Activated T-cell treated with anti-CD3 and anti-CD28 coated beads, Interleukin-2, amount 50 U/mL, for 4 hours (primary cell): ENCODE data around the gene POLR2H. TPM values are rescaled to one million over a fixed set of nuclear protein-coding genes. Genes with fewer than 3 reads are reported as not detected.
A peak's percentile ranks its signal among the peaks of the same experiment; 100 is the strongest.

Experiments used
- ATAC-seq, 2 donors: fragments of 200-7000 bp; cut with Tn5 transposase; one replicate each; pipeline ENCODE4 v1.10.0; 2021
- DNase-seq: peaks from one replicate; pipeline ENCODE4 v3.0.0-alpha.2; 2020
- H3K27me3 Mint-ChIP-seq: one replicate; pipeline ENCODE4 v1.8.0; 2021; ENCODE audit warnings: low read depth, mixed read lengths
- H3K36me3 Mint-ChIP-seq: one replicate; pipeline ENCODE4 v1.8.0; 2022; ENCODE audit warnings: mixed read lengths; ENCODE audit not compliant: insufficient read depth
- H3K4me1 Mint-ChIP-seq: one replicate; pipeline ENCODE4 v1.8.0; 2021; ENCODE audit warnings: low read depth, mixed read lengths
- H3K4me3 Mint-ChIP-seq: one replicate; pipeline ENCODE4 v1.8.0; 2021; ENCODE audit warnings: mild to moderate bottlenecking, moderate library complexity, mixed read lengths
- H3K9me3 Mint-ChIP-seq: one replicate; pipeline ENCODE4 v1.8.0; 2021; ENCODE audit warnings: mixed read lengths
- total RNA-seq, 3 donors: library from RNA; stranded (reverse); gene quantifications; one replicate each; pipeline ENCODE4 v1.2.1, GENCODE V29; 2021

POLR2H gene
- total RNA-seq, 3 donors from 2014 or later: 146 to 170 (median 165) TPM

DNA sequence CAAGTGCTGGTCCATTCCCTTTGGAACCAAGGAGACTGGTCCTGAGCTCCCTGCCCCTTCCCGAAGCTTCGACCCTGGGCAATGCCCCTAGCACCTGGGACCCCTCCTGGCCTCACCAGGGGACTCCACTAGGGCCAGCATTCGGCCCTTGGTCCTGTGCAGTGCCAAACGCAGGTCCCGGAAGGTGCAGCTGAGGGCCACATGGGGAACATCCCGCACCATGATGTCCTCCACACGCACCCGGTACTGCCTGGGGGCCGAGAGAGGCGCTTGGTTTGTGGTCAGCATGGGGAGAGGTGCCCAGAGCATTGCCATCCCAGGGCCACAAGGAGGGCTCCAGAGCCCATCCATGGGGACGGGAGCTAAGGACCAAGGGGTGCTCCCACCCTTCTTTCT, 8.0 kb upstream of the POLR2H start:
- ATAC-seq: no peak
- H3K36me3 Mint-ChIP-seq: peaks cover 3% of the 10 kb centered on the region
- H3K4me3 Mint-ChIP-seq: no peak overlapping the region
- no peaks in the 10 kb centered on the region for H3K9me3 Mint-ChIP-seq
- no peaks in the 10 kb centered on the region for H3K27me3 Mint-ChIP-seq
- no peak for DNase-seq
- peaks cover 2% of the 10 kb centered on the region for H3K4me1 Mint-ChIP-seq

DNA sequence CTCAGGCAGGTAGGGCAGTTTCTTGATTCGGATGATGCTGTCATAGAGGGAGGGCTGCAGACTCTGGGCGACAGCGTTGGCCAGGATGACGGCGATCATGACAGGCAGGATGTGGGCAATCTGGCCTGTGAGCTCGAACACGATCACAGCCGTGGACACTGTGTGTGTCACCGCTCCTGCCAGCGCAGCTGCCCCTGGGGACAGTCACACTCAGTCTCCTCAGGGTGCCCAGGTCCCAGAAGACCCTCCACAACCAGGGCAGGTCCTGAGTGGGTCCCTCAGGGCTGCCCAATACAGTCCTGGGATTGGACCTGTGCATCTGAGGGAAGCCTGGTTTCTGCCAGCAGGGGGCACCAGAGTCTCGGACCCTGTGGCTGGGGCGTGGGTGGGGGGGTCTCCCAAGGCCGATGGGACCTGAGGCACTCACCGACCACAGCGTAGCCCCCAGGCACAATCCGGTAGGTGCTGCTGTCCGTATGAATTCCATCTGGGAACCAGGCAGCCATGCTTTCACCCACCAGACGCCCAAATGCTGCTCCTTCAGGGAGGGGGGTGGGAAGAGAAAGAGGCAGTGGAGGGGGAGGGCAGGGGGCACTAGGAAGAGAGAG, 7.3 kb upstream of the POLR2H start:
- peaks cover 3% of the 10 kb centered on the region for H3K36me3 Mint-ChIP-seq
- ATAC-seq: peak; percentile 63 to 74
- H3K9me3 Mint-ChIP-seq: no peaks in the 10 kb centered on the region
- DNase-seq: peak; percentile 68
- no peak overlapping the region for H3K4me3 Mint-ChIP-seq
- peaks cover 2% of the 10 kb centered on the region for H3K4me1 Mint-ChIP-seq
- no peaks in the 10 kb centered on the region for H3K27me3 Mint-ChIP-seq

DNA sequence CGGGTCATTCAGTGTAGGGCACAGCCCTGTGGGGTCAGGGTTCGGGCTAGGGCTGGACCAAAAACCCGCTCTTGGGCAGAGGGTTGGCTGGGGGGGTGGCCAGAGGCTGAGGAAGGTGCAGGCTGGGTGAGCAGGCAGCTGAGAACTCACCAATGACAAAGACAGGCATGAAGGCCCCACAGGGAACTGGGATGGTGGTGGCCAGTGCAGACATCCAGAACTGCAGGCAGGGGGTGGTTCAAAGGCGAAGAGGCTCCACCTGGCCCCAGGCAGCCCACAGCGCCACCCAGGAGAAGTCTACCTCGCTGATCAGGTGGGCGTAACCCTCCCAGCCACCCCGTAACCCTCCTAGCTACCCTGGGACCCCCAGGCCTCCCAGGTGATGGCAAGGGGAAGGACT, 6.8 kb upstream of the POLR2H start:
- peaks cover 2% of the 10 kb centered on the region for H3K4me1 Mint-ChIP-seq
- DNase-seq: no peak
- H3K9me3 Mint-ChIP-seq: no peaks in the 10 kb centered on the region
- no peak overlapping the region for H3K4me3 Mint-ChIP-seq
- ATAC-seq: no peak
- peaks cover 3% of the 10 kb centered on the region for H3K36me3 Mint-ChIP-seq
- H3K27me3 Mint-ChIP-seq: no peaks in the 10 kb centered on the region

DNA sequence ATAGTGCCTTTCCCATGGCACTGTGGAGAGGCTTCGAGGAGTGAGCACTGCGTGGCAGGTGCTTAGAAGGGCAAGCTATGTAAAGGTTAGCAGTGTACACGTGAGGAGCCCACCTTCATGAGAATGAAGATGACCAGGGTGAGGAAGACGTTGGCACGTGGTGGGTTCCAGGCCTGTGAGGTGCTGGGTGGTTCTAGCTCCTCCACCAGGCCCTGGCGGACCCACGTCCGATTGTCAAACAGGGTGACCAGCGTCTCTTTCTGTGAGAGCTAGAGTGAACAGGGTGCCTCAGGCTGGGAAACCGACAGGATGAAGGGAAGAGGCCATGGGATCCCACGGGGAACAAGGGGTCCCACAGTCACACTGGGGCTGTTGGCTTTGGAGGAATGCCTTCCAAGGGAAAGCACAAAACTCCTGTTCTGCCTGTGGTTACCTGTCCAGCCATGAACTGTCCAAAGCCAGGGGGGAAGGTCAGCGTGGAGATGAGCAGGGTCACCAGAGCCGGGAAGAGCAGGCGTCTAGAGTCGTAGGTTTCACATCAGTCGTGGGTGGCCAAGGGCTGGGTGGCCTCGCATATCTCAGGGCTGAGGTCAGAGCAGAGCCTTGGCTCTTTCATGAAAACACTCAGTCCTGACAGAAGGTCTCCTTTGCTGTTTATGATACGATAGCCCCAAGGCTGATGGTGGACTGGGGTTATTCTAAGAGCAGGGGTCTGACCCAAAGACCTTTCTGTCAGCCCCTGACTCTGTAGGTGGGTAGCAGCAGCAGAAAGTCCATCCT, 6.1 kb upstream of the POLR2H start:
- no peaks in the 10 kb centered on the region for H3K9me3 Mint-ChIP-seq
- peaks cover 3% of the 10 kb centered on the region for H3K36me3 Mint-ChIP-seq
- no peak for ATAC-seq
- no peak for DNase-seq
- no peak overlapping the region for H3K4me3 Mint-ChIP-seq
- no peaks in the 10 kb centered on the region for H3K27me3 Mint-ChIP-seq
- peaks cover 2% of the 10 kb centered on the region for H3K4me1 Mint-ChIP-seq

DNA sequence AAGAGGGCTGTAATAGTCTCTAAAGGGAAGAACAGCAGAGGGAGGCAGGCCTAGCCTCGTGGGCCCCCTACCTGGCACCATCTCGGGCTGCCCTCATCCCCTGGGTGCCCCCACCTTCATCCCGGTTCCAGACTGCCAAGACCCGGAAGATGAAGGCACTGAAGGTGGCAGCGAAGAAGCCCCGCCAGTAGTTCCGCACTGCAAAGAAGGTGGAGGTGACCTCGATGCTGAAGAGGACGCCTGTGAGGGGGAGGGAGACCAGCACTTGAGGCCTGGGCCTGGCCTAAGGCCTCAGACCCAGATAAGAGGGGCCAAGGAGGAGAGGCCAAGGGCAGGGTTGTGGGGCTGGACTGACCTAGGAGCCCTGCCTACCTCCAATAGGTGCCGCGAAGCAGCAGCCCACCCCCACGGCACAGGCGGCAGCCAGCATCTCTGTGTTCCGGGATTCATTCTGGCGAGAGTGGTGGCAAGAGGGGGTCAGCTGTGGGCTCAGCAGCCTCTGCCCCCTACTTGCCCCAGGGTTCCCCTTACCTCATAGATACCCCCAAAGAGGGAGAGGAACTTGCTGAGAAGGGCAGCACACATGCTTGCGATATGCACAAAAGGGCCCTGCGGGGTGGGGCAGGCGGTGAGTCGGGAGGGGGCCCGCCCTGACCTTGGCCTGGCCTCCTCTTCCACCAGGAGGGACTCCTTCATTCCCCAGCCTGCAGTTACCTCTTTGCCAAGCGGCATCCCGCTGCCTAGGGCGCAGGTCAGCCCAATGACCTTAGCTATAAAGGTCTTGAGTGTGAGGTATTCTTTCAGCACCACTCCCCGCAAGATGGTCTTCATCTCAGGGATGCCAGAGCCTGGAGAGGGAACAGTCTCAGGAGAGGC, 4.0 kb upstream of the POLR2H start:
- Mint-ChIP-seq H3K9me3 (no peaks in the 10 kb centered on the region), H3K27me3 (no peaks in the 10 kb centered on the region), H3K36me3 (peaks cover 3% of the 10 kb centered on the region), H3K4me1 (peaks cover 5% of the 10 kb centered on the region), H3K4me3 (no peak overlapping the region)
- DNase-seq: no peak
- ATAC-seq: no peak

DNA sequence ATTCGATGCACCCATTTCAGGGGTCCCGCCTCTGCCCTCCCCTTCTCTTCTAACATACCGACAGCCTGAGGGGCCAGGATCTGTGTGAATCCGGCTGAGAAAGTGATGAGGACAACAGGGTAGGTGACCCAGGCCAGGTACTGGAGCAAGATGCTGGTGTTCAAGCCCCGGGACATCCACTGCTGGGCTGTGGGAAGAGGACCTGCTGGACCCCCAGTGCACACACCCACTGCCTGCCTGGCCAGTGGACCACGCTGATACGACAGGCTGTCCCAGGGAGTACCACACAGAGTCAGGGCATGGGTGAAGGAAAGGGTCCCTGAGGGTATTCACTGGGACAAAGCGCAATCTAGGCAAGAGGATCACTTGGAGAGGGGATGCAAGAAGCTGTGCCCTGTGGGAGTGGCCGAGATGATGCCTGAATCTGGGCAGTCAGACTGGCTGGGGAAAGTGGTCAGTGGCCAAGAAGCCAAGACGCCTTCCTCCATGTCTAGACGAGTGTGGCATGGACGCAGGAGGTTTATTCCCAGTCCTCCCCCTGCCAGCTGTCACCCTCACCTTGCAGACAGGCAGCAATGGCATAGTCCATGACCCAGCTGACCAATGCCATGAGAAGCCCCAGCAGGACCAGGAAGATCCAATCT, 3.3 kb upstream of the POLR2H start:
- no peak overlapping the region for H3K4me3 Mint-ChIP-seq
- no peaks in the 10 kb centered on the region for H3K9me3 Mint-ChIP-seq
- no peak for ATAC-seq
- DNase-seq: no peak
- H3K4me1 Mint-ChIP-seq: peaks cover 5% of the 10 kb centered on the region
- H3K27me3 Mint-ChIP-seq: no peaks in the 10 kb centered on the region
- H3K36me3 Mint-ChIP-seq: peaks cover 3% of the 10 kb centered on the region

DNA sequence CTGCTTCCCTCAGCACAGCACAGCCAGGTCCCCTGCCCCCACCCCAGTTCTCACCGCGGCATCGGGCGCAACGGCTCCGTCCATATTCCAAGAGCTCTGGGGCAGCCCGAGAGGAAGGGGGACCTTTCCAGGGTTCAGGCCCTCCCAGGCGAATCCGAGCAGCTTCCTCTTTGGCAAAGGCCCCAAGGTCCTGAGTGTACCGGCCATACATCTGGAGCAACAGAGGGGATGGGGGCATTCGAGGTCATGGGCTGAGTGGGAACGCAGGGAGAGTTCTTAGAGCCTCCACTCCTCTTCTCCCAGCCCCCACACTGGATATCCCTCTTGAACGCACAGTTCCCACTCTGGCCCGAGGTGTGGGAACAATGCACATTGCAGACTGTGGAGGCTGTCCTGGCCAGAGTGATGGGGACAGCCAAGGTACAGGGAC, 2.6 kb upstream of the POLR2H start:
- Mint-ChIP-seq H3K9me3 (no peaks in the 10 kb centered on the region), H3K36me3 (peaks cover 3% of the 10 kb centered on the region)
- no peak for ATAC-seq

DNA sequence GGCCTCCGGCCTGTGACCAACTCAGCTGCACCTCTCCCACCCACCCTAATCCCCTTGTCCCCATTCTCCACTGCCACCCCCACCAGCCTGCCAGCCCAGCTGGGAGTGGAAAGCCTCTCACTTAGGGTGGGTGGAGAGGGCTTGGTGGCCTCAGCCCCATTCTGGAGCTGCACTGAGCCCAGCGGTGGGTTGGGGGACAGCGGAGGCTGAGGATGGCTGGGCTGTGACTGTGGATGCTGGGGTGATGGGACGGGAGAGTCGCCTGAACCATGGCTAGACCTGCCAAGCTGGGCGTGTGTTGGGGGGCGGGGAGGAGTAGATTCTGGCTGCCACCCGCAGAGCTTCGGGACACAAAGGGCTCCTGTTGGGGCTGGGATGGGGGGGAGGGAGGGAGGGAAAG, 1.9 kb upstream of the POLR2H start:
- ATAC-seq: no peak
- H3K4me3 Mint-ChIP-seq: no peak overlapping the region

More for the DNA sequence above, 2.6 kb upstream of the POLR2H start:
- Mint-ChIP-seq H3K4me3 (no peak overlapping the region), H3K27me3 (no peaks in the 10 kb centered on the region), H3K4me1 (peaks cover 4% of the 10 kb centered on the region)
- no peak for DNase-seq

DNA sequence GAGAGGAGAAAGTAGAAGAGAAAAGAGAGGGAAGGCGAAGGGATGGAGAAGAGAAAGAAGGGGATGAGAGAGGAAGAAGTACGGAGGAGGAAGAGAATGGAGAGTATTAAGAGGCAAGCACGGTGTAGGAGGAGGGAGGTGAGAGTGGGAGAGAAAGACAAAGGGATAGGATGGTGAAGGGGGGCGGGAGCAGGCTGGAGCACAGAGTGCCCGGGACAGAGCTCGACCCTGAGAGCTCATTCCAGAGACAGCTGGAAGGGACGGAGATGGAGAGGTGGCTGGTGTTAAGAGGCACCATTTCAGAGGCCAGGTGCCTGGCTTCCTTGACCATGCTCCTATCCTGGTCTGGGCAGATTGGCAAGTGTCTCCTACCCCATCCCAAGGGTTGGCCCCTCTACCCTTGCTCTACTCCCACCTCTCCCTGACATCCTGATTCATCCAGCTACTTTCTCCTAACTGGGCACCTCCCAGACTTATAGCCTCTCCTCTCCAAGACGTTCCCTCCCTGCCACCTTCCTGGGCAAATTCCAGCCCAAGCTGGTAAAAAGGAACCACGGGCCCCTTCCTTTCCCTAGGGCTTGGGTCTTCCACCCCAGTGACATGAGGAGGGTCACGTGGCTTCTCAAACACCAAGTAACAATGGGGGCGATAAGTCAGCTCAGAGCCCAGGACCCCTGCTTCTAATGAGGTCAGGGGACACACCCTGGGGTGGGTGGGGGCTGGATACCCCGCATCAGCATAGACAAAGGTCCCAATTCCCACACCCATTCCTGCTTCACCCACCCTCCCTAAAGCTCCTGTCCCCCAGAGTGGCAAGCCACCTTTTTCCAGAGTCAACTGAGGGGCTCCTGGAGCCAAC, 1.2 kb upstream of the POLR2H start:
- H3K36me3 Mint-ChIP-seq: peaks cover 12% of the 10 kb centered on the region
- DNase-seq (no peak), ATAC-seq (no peak)
- no peaks in the 10 kb centered on the region for H3K27me3 Mint-ChIP-seq
- peak overlapping the region; percentile 84 for H3K4me3 Mint-ChIP-seq
- peaks cover 15% of the 10 kb centered on the region for H3K4me1 Mint-ChIP-seq
- no peaks in the 10 kb centered on the region for H3K9me3 Mint-ChIP-seq

More for the DNA sequence above, 1.9 kb upstream of the POLR2H start:
- DNase-seq: no peak
- H3K9me3 Mint-ChIP-seq: no peaks in the 10 kb centered on the region
- peaks cover 8% of the 10 kb centered on the region for H3K4me1 Mint-ChIP-seq
- H3K36me3 Mint-ChIP-seq: peaks cover 5% of the 10 kb centered on the region
- no peaks in the 10 kb centered on the region for H3K27me3 Mint-ChIP-seq

DNA sequence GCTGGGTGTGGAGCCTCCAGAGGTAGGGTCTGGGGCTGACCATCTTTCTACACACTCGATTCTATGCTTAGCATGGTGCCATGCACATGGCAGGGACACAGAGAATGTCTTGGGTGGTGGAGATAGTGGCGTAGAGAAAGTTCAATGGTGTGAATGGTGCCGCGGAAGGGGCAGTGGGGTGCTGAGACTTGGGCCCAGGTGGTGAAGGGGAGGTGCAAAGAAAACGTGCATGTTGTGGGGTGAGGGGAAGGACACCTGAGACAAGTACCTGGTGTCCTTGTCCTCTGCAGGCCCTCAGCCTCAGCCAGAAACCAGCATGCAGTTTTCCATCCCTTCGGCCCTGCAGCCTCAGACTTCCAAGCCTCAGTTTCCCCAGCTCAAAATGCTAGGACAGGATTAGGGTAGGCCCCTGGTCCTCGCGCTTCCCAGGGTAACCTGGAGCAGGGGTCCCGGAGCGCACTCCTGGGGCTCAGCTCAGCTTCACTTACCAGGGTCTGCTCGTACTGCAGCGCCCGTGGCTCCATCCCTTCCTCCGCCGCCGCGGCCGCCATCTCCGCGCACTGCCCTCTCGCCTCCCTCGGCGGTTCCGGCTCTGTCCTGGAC, 480 bp upstream of the POLR2H start:
- Mint-ChIP-seq H3K9me3 (no peaks in the 10 kb centered on the region), H3K27me3 (no peaks in the 10 kb centered on the region), H3K4me1 (peaks cover 15% of the 10 kb centered on the region), H3K36me3 (peaks cover 11% of the 10 kb centered on the region), H3K4me3 (peak overlapping the region; percentile 84)
- ATAC-seq (peak; percentile 0 to 1), DNase-seq (no peak)

DNA sequence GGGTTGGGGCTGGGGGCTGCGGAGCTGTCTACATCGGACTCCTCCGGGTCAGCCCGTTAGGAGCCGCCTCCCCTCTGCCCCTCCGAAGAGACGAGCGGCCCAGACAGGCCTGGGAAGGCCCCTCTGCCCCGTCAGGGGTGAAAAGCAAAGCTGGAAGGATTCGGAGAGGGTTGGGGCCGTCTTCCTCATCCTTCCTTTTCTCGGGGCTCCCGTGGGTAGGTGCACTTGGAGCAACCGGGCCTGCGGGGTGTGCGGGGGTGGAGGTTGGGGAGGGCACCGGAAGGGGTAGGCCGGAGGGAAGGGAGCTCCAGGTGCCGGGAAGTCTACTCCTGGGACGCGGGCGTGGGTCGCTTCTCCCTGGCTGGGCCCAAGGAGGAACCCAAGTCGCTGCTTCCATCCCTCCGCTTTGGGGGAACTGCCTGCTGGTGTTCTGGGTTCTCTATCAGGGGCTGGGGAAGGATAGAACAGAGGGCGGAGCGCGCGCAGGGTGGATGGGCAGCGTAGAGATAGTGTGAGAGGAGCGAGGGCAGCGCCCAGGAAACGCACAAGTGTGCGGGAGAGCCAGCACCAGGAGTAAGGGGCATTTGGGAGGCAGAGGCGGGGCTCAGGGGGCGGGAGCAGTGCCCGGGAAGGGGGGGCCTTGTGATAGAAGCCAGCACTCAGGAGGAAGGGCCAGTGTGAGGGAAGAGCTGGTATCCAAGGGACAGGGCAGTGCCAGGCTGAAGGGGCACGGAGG, 590 bp downstream of the POLR2H start:
- Mint-ChIP-seq H3K9me3 (no peaks in the 10 kb centered on the region), H3K4me3 (peak overlapping the region; percentile 99), H3K36me3 (peaks cover 18% of the 10 kb centered on the region), H3K4me1 (peaks cover 19% of the 10 kb centered on the region), H3K27me3 (no peaks in the 10 kb centered on the region)
- ATAC-seq (peak; percentile 16 to 24), DNase-seq (no peak)

DNA sequence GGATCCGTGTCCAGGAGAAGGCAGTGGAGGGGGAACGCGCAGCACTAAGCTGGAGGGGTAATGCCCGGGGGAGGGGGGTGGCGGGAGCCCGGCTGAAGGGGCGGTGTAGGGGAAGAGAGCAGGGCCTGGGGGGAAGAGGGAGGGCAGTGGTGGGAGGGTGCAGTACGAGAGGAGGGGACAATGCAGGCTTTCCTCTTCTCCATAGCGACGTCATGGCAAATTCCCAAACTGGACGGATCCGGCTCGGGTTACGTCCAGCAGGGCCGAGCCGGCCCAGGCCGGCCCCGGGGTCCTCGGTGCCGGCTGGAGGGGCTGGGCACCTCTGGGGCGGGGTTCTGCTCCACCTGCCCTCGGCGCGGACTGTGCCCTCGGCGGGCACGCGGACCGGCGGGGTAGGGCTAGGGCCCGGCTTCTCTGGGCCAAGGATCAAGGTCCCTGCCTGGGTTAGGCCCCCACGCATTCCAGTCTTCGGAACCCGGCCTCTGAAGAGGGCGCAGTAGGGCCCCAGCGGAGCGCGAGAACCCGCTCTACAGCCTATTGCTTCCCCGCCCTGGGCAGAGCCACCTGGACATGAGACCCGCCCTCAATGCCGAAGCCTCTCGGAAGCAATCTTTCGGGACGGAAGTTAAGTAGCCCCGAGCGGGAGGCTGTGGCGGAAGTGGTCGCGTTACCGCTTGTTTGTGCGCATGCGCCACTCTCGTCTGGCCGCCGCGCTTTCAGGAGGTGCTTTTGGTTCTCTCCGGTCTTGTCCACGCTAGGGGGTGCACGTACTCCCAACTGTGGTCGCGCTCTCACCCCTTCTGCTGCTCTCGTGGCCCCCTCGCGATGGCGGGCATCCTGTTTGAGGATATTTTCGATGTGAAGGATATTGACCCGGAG, 1.4 kb downstream of the POLR2H start:
- ATAC-seq (peak; percentile 83 to 84), DNase-seq (peak; percentile 90)
- Mint-ChIP-seq H3K27me3 (no peaks in the 10 kb centered on the region), H3K4me1 (peaks cover 19% of the 10 kb centered on the region), H3K4me3 (peak overlapping the region; percentile 99), H3K36me3 (peaks cover 23% of the 10 kb centered on the region), H3K9me3 (no peaks in the 10 kb centered on the region)
